ENCODE data around the gene EFL1. TPM values are rescaled to one million over a fixed set of nuclear protein-coding genes. Genes with fewer than 3 reads are reported as not detected.
A peak's percentile ranks its signal among the peaks of the same experiment; 100 is the strongest.
"Not testable (repeated sequence)": the region's sequence is repeated elsewhere in the genome, so short reads cannot be mapped to it uniquely, and the experiment has no call there.

The EFL1 gene
- total and polyA plus RNA-seq, 9 of the 15 experiments (the other 6 are each of a cell fraction or from before 2014, with no cell fraction given) = 4.8 to 32.5 (median 16.9) TPM

DNA sequence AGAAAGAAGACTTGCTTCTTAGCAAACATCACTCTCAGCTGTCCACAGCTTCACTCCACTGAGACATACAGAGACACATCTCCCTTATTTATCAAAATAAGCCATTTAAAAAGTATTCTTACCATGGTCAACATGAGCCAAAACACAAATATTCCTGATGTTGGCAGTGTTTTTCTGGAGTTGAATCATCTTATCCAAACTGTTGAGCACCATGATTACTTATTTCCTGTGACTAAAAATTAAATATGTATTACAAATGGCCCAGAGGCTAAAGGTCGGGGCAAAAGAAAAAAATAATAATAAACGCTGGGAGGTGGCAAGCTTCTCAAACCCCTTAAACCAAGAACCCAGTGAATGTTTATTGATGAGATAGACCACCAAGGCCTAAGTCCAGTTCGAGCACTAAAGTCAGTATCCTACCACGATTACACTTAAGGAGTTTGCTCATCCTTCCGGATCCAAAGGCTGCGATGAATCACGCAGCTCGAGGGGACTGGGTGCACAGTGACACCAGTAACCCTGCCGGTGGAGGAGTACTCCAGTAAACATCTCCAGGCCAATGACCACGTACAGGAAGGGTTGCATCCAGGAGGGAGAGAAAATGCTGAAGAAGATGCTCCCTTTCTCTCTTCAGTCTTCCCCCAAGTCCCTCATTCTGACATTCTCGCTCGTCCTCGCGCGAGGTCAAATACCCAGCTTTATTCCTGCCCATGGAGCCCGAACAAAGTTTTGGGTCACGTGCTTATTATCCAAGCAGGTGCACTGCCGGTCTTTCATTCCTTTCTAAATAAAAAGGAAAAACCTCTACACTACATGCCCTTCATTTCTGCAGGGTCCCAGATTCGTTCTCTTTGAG is 740 bp downstream of the EFL1 start (continued):
- TF ChIP-seq TFE3 (CRISPR knock-in tag; IDR thresholded peaks at IDR 0.05) (peak; percentile 95), TRIM24 (IDR thresholded peaks at IDR 0.05) (peak in 1 of 2 experiments; percentile 27; a peak in 1 of 4 replicates), FOSL1 (tag; conservative IDR thresholded peaks at IDR 0.05) (peak; percentile 80), NR2C1 (tag; IDR thresholded peaks at IDR 0.05) (peak; percentile 81), KDM1A (IDR thresholded peaks at IDR 0.05) (peak in 1 of 2 experiments; percentile 22; a peak in 1 of 4 replicates), PHF20 (IDR thresholded peaks at IDR 0.05; ENCODE audit: partially characterized antibody) (peak; percentile 16), CBFA2T2 (conservative IDR thresholded peaks at IDR 0.05) (peak; percentile 31), FOXK2 (conservative IDR thresholded peaks at IDR 0.05 in 1 of 2, IDR thresholded peaks at IDR 0.05 in 1 of 2; ENCODE audit: low read depth in 2 of 2) (peak; percentile 62 to 73; a peak in 3 of 4 replicates), FOXJ2 (tag; IDR thresholded peaks at IDR 0.05) (0 out of 2 replicates have a peak, but pooled peaks have one; percentile 19), HDAC2 (IDR thresholded peaks at IDR 0.05) (0 out of 2 replicates have a peak, but pooled peaks have one; percentile 23), JUND (IDR thresholded peaks at IDR 0.05; ENCODE audit: borderline replicate concordance, low read depth, low read length) (peak; percentile 60), ETV1 (tag; conservative IDR thresholded peaks at IDR 0.05; ENCODE audit: low read depth) (peak; percentile 65), RAD51 (IDR thresholded peaks at IDR 0.05; ENCODE audit: borderline replicate concordance, low read depth) (peak; percentile 88), TOE1 (IDR thresholded peaks at IDR 0.05; ENCODE audit: borderline replicate concordance) (peak; percentile 89; the same call in 1 of the 2 replicates), RCOR1 (IDR thresholded peaks at IDR 0.05; ENCODE audit: borderline replicate concordance in 1 of 2, low read depth in 2 of 2, low read length in 2 of 2) (0 out of 4 replicates have a peak, but pooled peaks of 1 of the 2 experiments have one; percentile 22), CBX3 (IDR thresholded peaks at IDR 0.05; ENCODE audit: borderline replicate concordance in 1 of 2, low read length in 2 of 2) (peak in 1 of 2 experiments; percentile 22; a peak in 1 of 3 replicates)
- TF ChIP-seq NR2C1 (IDR thresholded peaks at IDR 0.05); JUND (tag; IDR thresholded peaks at IDR 0.05; ENCODE audit: borderline replicate concordance, low read depth, low read length); TOE1 (CRISPR knock-in tag; IDR thresholded peaks at IDR 0.05; ENCODE audit: borderline replicate concordance, low read depth): not testable (repeated sequence)
- TF ChIP-seq, protein P1, sequence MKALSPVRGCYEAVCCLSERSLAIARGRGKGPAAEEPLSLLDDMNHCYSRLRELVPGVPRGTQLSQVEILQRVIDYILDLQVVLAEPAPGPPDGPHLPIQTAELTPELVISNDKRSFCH (CRISPR knock-in tag; IDR thresholded peaks at IDR 0.05) = not testable (repeated sequence)
- TF ChIP-seq, protein P1 (tag; IDR thresholded peaks at IDR 0.05) = 0 out of 2 replicates have a peak, but pooled peaks have one; percentile 51
- TF ChIP-seq, protein P2, sequence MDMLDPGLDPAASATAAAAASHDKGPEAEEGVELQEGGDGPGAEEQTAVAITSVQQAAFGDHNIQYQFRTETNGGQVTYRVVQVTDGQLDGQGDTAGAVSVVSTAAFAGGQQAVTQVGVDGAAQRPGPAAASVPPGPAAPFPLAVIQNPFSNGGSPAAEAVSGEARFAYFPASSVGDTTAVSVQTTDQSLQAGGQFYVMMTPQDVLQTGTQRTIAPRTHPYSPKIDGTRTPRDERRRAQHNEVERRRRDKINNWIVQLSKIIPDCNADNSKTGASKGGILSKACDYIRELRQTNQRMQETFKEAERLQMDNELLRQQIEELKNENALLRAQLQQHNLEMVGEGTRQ (CRISPR knock-in tag; IDR thresholded peaks at IDR 0.05) = peak; percentile 62; the same call in 1 of the 2 replicates

Measured in K562 (cell line).